ENCODE measurements around the gene CYCS. TPM values are rescaled to one million over a fixed set of nuclear protein-coding genes. Genes with fewer than 3 reads are reported as not detected.
"Not testable (repeated sequence)": the region's sequence is repeated elsewhere in the genome, so short reads cannot be mapped to it uniquely, and the experiment has no call there.

Gene CYCS
- total RNA-seq, 4 donors from 2014 or later = 13.3 to 25.6 (median 23.4) TPM

GRCh38 chr7:25087855-25088254, 37.2 kb downstream of the CYCS start:
- Histone ChIP-seq H3K4me3 (no peak overlapping the region), H3K27ac (no peak overlapping the region), H3K9me3 (no peaks in the 10 kb centered on the region), H3K4me1 (no peaks in the 10 kb centered on the region), H3K36me3 (no peaks in the 10 kb centered on the region), H3K27me3 (no peaks in the 10 kb centered on the region)
- TF ChIP-seq, protein P1, sequence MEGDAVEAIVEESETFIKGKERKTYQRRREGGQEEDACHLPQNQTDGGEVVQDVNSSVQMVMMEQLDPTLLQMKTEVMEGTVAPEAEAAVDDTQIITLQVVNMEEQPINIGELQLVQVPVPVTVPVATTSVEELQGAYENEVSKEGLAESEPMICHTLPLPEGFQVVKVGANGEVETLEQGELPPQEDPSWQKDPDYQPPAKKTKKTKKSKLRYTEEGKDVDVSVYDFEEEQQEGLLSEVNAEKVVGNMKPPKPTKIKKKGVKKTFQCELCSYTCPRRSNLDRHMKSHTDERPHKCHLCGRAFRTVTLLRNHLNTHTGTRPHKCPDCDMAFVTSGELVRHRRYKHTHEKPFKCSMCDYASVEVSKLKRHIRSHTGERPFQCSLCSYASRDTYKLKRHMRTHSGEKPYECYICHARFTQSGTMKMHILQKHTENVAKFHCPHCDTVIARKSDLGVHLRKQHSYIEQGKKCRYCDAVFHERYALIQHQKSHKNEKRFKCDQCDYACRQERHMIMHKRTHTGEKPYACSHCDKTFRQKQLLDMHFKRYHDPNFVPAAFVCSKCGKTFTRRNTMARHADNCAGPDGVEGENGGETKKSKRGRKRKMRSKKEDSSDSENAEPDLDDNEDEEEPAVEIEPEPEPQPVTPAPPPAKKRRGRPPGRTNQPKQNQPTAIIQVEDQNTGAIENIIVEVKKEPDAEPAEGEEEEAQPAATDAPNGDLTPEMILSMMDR (IDR thresholded peaks at IDR 0.05) = no peak
- TF ChIP-seq POLR2A (IDR thresholded peaks at IDR 0.05) (no peak), EP300 (IDR thresholded peaks at IDR 0.05) (no peak)
- no peak for DNase-seq (ENCODE audit: low spot score in 2 of 2)
- WGBS, 2 donors = 85 to 87% methylated on average over 2 of the region's 2 CpGs

DNA sequence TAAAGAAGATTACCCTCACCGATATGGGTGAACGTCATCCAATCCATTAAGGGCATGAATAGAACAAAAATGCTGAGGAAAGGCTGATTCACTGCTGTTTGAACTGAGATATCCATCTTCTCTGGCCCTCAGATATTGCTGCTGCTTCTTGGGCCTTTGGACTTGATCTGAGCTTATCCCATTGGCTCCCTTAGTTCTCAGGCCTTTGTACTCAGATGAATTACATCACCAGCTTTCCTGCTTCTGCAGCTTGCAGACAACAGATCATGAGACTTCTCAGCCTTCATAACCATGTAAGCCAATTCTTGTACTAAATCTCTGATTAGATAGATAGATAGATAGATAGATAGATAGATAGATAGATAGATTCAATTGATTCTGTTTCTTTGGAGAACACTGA, 40.2 kb downstream of the CYCS start:
- H3K4me1 ChIP-seq = no peaks in the 10 kb centered on the region
- H3K27me3 ChIP-seq = no peaks in the 10 kb centered on the region
- no peak overlapping the region for H3K4me3 ChIP-seq
- TF ChIP-seq POLR2A (IDR thresholded peaks at IDR 0.05) (no peak), EP300 (IDR thresholded peaks at IDR 0.05) (no peak)
- TF ChIP-seq, protein P1 (IDR thresholded peaks at IDR 0.05) = no peak
- DNase-seq (ENCODE audit: low spot score in 2 of 2) = no peak
- H3K9me3 ChIP-seq = no peaks in the 10 kb centered on the region
- H3K36me3 ChIP-seq = no peaks in the 10 kb centered on the region
- H3K27ac ChIP-seq = no peak overlapping the region
- WGBS, 2 donors = 89 to 92% methylated on average over 2 of the region's 2 CpGs

GRCh38 chr7:25083201-25083600, 41.9 kb downstream of the CYCS start:
- no peak for TF ChIP-seq POLR2A (IDR thresholded peaks at IDR 0.05)
- TF ChIP-seq, protein P1 (IDR thresholded peaks at IDR 0.05) = no peak
- no peak for TF ChIP-seq EP300 (IDR thresholded peaks at IDR 0.05)
- Histone ChIP-seq H3K4me1 (no peaks in the 10 kb centered on the region), H3K9me3 (no peaks in the 10 kb centered on the region), H3K4me3 (no peak overlapping the region), H3K27ac (no peak overlapping the region), H3K27me3 (no peaks in the 10 kb centered on the region), H3K36me3 (no peaks in the 10 kb centered on the region)
- 82 to 84% methylated on average over 4 of the region's 4 CpGs for WGBS, 2 donors
- DNase-seq (ENCODE audit: low spot score in 2 of 2) = no peak

DNA sequence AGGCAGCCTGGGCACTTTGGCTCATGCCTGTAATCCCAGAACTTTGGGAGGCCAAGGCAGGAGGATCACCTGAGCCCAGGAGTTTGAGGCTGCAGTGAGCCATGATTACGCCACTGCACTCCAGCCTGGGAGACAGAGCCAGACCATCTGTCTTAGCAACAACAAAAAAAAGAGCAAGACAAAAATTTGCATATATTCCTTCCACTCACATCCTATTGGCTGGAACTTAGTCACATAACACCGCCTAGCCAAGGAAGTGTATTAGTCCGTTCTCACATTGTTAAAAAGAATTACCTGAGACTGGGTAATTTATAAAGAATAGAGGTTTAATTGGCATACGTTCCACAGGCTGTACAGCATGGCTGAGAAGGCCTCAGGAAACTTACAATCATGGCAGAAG, 43.0 kb downstream of the CYCS start:
- not testable (repeated sequence) for H3K4me1 ChIP-seq; H3K9me3 ChIP-seq; H3K4me3 ChIP-seq; H3K27ac ChIP-seq; H3K36me3 ChIP-seq; H3K27me3 ChIP-seq; DNase-seq (ENCODE audit: low spot score in 2 of 2)
- 73 to 88% methylated on average over 4 of the region's 4 CpGs for WGBS, 2 donors

GRCh38 chr7:25077096-25077495, 48.0 kb downstream of the CYCS start:
- no peaks in the 10 kb centered on the region for H3K27me3 ChIP-seq

More at GRCh38 chr7:25077096-25077495, 48.0 kb downstream of the CYCS start:
- Histone ChIP-seq H3K27ac (no peak overlapping the region), H3K9me3 (no peaks in the 10 kb centered on the region), H3K36me3 (no peaks in the 10 kb centered on the region), H3K4me3 (no peak overlapping the region), H3K4me1 (no peaks in the 10 kb centered on the region)
- WGBS, 2 donors = 88 to 92% methylated on average over 4 of the region's 4 CpGs
- TF ChIP-seq, protein P1 (IDR thresholded peaks at IDR 0.05) = no peak
- TF ChIP-seq EP300 (IDR thresholded peaks at IDR 0.05) = no peak
- TF ChIP-seq POLR2A (IDR thresholded peaks at IDR 0.05) = no peak
- DNase-seq (ENCODE audit: low spot score in 2 of 2) = no peak
